Measurements from ENCODE around the gene TSPO2. TPM values are rescaled to one million over a fixed set of nuclear protein-coding genes. Genes with fewer than 3 reads are reported as not detected.
A peak's percentile ranks its signal among the peaks of the same experiment; 100 is the strongest.

The TSPO2 gene
- total and polyA plus RNA-seq, 9 of the 15 experiments (the other 6 are each of a cell fraction or from before 2014, with no cell fraction given): not detected

GRCh38 chr6:41071923-41072835, 29.9 kb downstream of the TSPO2 start, which contains the start of gene OARD1 (continued):
- TF ChIP-seq ARID4B (CRISPR knock-in tag; IDR thresholded peaks at IDR 0.05) (peak; percentile 79; the same call in 1 of the 2 replicates), ZNF143 (CRISPR knock-in tag; IDR thresholded peaks at IDR 0.05) (no peak), MAZ (CRISPR knock-in tag; conservative IDR thresholded peaks at IDR 0.05 in 1 of 2, IDR thresholded peaks at IDR 0.05 in 1 of 2) (peak; percentile 21 to 80), SRSF9 (IDR thresholded peaks at IDR 0.05; ENCODE audit: borderline replicate concordance, low read depth, low read length) (no peak), ZKSCAN3 (CRISPR knock-in tag; IDR thresholded peaks at IDR 0.05) (no peak), MYBL2 (IDR thresholded peaks at IDR 0.05; ENCODE audit: low read depth) (no peak), MYBL2 (CRISPR knock-in tag; IDR thresholded peaks at IDR 0.05; ENCODE audit: borderline replicate concordance) (no peak), FOS (IDR thresholded peaks at IDR 0.05; ENCODE audit: extremely low read depth, insufficient read length) (no peak), SAP30 (IDR thresholded peaks at IDR 0.05; ENCODE audit: borderline replicate concordance, insufficient read depth, low read depth, low read length, poor library complexity, severe bottlenecking) (no peak), ZNF436 (CRISPR knock-in tag; IDR thresholded peaks at IDR 0.05) (no peak), TARDBP (IDR thresholded peaks at IDR 0.05) (peak; percentile 78), ESRRA (IDR thresholded peaks at IDR 0.05; ENCODE audit: borderline replicate concordance, low read depth) (peak; percentile 21; the same call in 1 of the 2 replicates), ZNF239 (CRISPR knock-in tag; IDR thresholded peaks at IDR 0.05) (no peak; the same call in 1 of the 2 replicates), ELF1 (tag; IDR thresholded peaks at IDR 0.05) (peak; percentile 99), XRCC4 (IDR thresholded peaks at IDR 0.05; ENCODE audit: extremely low read depth, insufficient read depth, insufficient read length) (no peak), HMG20A (CRISPR knock-in tag; conservative IDR thresholded peaks at IDR 0.05) (no peak), SREBF1 (IDR thresholded peaks at IDR 0.05; ENCODE audit: borderline replicate concordance, low read depth, low read length) (no peak), NFYB (IDR thresholded peaks at IDR 0.05; ENCODE audit: extremely low read depth, insufficient read length) (peak; percentile 57), KHSRP (IDR thresholded peaks at IDR 0.05) (no peak), CBX5 (IDR thresholded peaks at IDR 0.05; ENCODE audit: borderline replicate concordance, low read depth) (no peak), ZNF282 (CRISPR knock-in tag; IDR thresholded peaks at IDR 0.05) (no peak), CBFA2T3 (IDR thresholded peaks at IDR 0.05) (no peak), SRF (CRISPR knock-in tag; IDR thresholded peaks at IDR 0.05) (peak in 1 of 2 experiments; percentile 80; a peak in 2 of 4 replicates), NR2F6 (CRISPR knock-in tag; IDR thresholded peaks at IDR 0.05) (no peak)

Data from K562 (cell line).